ENCODE data around the gene MKI67. TPM values are rescaled to one million over a fixed set of nuclear protein-coding genes. Genes with fewer than 3 reads are reported as not detected.

MKI67 gene
- total RNA-seq, 1 experiment from 2014 or later = 151 TPM

GRCh38 chr10:128172756-128173155 lies 46.5 kb upstream of the MKI67 start:
- Histone ChIP-seq H3K4me1 (ENCODE audit: control insufficient read depth, insufficient read depth, low read length) (no peaks in the 10 kb centered on the region), H3K27ac (ENCODE audit: low read length) (no peak overlapping the region), H3K4me3 (ENCODE audit: low read depth in 2 of 2, low read length in 2 of 2) (no peak overlapping the region), H3K27me3 (ENCODE audit: control insufficient read depth, insufficient read depth, low read length) (peaks cover 4% of the 10 kb centered on the region; the same call in 1 of the 2 replicates), H3K9me3 (ENCODE audit: control insufficient read depth, insufficient read depth, low read depth, low read length) (peaks cover 8% of the 10 kb centered on the region; the same call in 1 of the 2 replicates), H3K36me3 (ENCODE audit: control insufficient read depth, insufficient read depth, low read length) (no peaks in the 10 kb centered on the region)
- intact Hi-C loops (cut with micrococcal nuclease; ENCODE audit: unreplicated experiment) = no loop called here
- no TSS peak for BruUV-seq (replicated peaks)
- in situ Hi-C loops (cut with HindIII; ENCODE audit: low pct_unique_long_range_greater_than_20kb, low sequenced_read_pairs) = no loop called here
- ChIA-PET POLR2A (no interaction called here), CTCF (no interaction called here)
- no peak for TF ChIP-seq SIN3A (IDR thresholded peaks at IDR 0.05; ENCODE audit: borderline replicate concordance, insufficient read depth, low read depth, low read length)
- no peak for TF ChIP-seq REST (IDR thresholded peaks at IDR 0.05; ENCODE audit: insufficient read depth in 1 of 2, low read depth in 2 of 2, low read length in 1 of 2)
- TF ChIP-seq, protein P1, sequence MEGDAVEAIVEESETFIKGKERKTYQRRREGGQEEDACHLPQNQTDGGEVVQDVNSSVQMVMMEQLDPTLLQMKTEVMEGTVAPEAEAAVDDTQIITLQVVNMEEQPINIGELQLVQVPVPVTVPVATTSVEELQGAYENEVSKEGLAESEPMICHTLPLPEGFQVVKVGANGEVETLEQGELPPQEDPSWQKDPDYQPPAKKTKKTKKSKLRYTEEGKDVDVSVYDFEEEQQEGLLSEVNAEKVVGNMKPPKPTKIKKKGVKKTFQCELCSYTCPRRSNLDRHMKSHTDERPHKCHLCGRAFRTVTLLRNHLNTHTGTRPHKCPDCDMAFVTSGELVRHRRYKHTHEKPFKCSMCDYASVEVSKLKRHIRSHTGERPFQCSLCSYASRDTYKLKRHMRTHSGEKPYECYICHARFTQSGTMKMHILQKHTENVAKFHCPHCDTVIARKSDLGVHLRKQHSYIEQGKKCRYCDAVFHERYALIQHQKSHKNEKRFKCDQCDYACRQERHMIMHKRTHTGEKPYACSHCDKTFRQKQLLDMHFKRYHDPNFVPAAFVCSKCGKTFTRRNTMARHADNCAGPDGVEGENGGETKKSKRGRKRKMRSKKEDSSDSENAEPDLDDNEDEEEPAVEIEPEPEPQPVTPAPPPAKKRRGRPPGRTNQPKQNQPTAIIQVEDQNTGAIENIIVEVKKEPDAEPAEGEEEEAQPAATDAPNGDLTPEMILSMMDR (IDR thresholded peaks at IDR 0.05) = no peak
- no peak for TF ChIP-seq POLR2AphosphoS5 (IDR thresholded peaks at IDR 0.05; ENCODE audit: low read depth, low read length)
- no peak for TF ChIP-seq TCF7L2 (IDR thresholded peaks at IDR 0.05; ENCODE audit: low read depth, low read length)
- DNase-seq (ENCODE audit: low read depth, low spot score) (no peak), ATAC-seq (no peak)

DNA sequence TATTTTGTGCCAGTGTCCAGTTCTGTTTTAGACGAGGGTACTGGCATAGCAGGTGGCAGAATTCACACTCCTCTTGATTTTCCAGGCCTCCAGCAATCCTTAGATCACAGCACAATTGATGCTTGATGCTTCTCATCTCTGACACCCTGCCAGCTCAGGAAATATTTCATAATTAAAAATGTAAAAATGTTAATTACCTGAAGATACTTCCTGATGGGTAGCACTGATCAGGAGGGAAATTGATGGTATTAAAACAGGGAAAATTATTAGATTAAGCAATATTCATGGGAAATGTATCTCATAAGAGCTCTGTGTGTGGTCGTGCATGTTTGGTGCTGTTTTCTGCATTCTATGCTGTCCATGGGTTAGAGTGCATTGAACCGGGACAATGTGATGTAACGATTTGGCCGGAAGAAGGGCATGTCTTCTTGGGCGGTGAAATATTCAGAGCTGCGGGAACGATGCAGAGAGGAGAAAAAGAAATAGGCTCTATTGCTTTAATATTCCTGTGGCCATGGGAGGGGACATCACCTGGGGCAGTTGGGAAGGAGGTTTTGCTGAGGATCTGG lies 43.7 kb upstream of the MKI67 start:
- Histone ChIP-seq H3K27me3 (ENCODE audit: control insufficient read depth, insufficient read depth, low read length) (peaks cover 18% of the 10 kb centered on the region), H3K4me3 (ENCODE audit: low read depth in 2 of 2, low read length in 2 of 2) (no peak overlapping the region), H3K36me3 (ENCODE audit: control insufficient read depth, insufficient read depth, low read length) (no peaks in the 10 kb centered on the region), H3K4me1 (ENCODE audit: control insufficient read depth, insufficient read depth, low read length) (no peaks in the 10 kb centered on the region), H3K27ac (ENCODE audit: low read length) (no peak overlapping the region), H3K9me3 (ENCODE audit: control insufficient read depth, insufficient read depth, low read depth, low read length) (no peaks in the 10 kb centered on the region; the same call in 1 of the 2 replicates)
- ChIA-PET POLR2A (no interaction called here), CTCF (interaction anchor here (0.6 kb wide), 1 partner anchor 817 kb away, joined by 4 read pairs; no protein-coding TSS in a partner anchor)
- in situ Hi-C loops (cut with HindIII; ENCODE audit: low pct_unique_long_range_greater_than_20kb, low sequenced_read_pairs) = no loop called here
- intact Hi-C loops (cut with micrococcal nuclease; ENCODE audit: unreplicated experiment) = no loop called here
- no peak for ATAC-seq
- BruUV-seq (replicated peaks) = no TSS peak
- TF ChIP-seq, protein P1 (IDR thresholded peaks at IDR 0.05) = no peak
- no peak for TF ChIP-seq POLR2AphosphoS5 (IDR thresholded peaks at IDR 0.05; ENCODE audit: low read depth, low read length)
- no peak for TF ChIP-seq SIN3A (IDR thresholded peaks at IDR 0.05; ENCODE audit: borderline replicate concordance, insufficient read depth, low read depth, low read length)
- no peak for TF ChIP-seq TCF7L2 (IDR thresholded peaks at IDR 0.05; ENCODE audit: low read depth, low read length)
- no peak for TF ChIP-seq REST (IDR thresholded peaks at IDR 0.05; ENCODE audit: insufficient read depth in 1 of 2, low read depth in 2 of 2, low read length in 1 of 2)
- no peak for DNase-seq (ENCODE audit: low read depth, low spot score)

Data from Panc1 (cell line).